ENCODE data around the gene AXIN2.

GRCh38 chr17:65550075-65550662 lies 11.3 kb downstream of the AXIN2 start:
- TF ChIP-seq CTCF (IDR thresholded peaks at IDR 0.05): no peak
- TF ChIP-seq POLR2A (IDR thresholded peaks at IDR 0.05): no peak
- TF ChIP-seq POLR2AphosphoS5 (IDR thresholded peaks at IDR 0.05; ENCODE audit: insufficient read depth in 1 of 2, low read depth in 1 of 2): no peak

All from vagina (tissue), 2 donors.